Psoas muscle (tissue), 8 donors: ENCODE data around the gene MAPK8. TPM values are rescaled to one million over a fixed set of nuclear protein-coding genes. Genes with fewer than 3 reads are reported as not detected.

Experiments used
- ATAC-seq, 4 donors: fragments of 200-7000 bp; cut with Tn5 transposase; one replicate each; pipeline ENCODE4 v1.9.1; 2020; ENCODE audit warnings: moderate library complexity in 3 of 4, mild to moderate bottlenecking in 2 of 4
- DNase-seq, 2 donors: peaks; one replicate each; pipeline ENCODE4 v3.0.0-alpha.2; 2020
- H3K27ac ChIP-seq: fragments of 200-600 bp; one replicate; pipeline ENCODE4 v1.8.0; 2022
- H3K27me3 ChIP-seq, 3 donors: fragments of 200-600 bp in 1 of 3; one replicate each; pipeline versions ENCODE4 v1.6.1 to v1.8.0; 2013 to 2022; ENCODE audit warnings: low read length in 2 of 3, mild to moderate bottlenecking in 2 of 3, moderate library complexity in 1 of 3; ENCODE audit not compliant: insufficient read depth in 3 of 3
- H3K36me3 ChIP-seq, 2 donors: fragments of 200-600 bp in 1 of 2; one replicate each; pipeline versions ENCODE4 v1.6.1 to v1.8.0; 2013 to 2022; ENCODE audit warnings: low read depth in 1 of 2, mild to moderate bottlenecking in 1 of 2, moderate library complexity in 1 of 2; ENCODE audit not compliant: insufficient read depth in 1 of 2
- H3K4me1 ChIP-seq: fragments of 200-600 bp; one replicate; pipeline ENCODE4 v1.8.0; 2022
- H3K4me3 ChIP-seq: fragments of 200-600 bp; one replicate; pipeline ENCODE4 v1.8.0; 2022; ENCODE audit warnings: mild to moderate bottlenecking
- H3K9me3 ChIP-seq: fragments of 200-600 bp; one replicate; pipeline ENCODE4 v1.8.0; 2022
- WGBS, 3 donors: extraction: QIAGEN DNeasy Blood & Tissue Kit; methylation state at CpG; one replicate each; pipeline versions ENCODE4 v1.1.6 to v1.1.7; 2013; 5-methylcytosine and 5-hydroxymethylcytosine counted together
- intact Hi-C, 2 donors: fragments of 100-400 bp; cut with DNase I; formaldehyde crosslinking; loops; one replicate each; pipeline versions ENCODE4 v1.11.0 to v1.14.2; 2022
- polyA plus RNA-seq, 3 donors: library from polyadenylated mRNA; stranded (reverse); fragments of 200-250 nt; gene quantifications; one replicate each; pipeline ENCODE4 v1.2.3, GENCODE V29; 2013
- total RNA-seq, 4 donors: library from RNA; stranded (reverse); fragmentation: NEBNext Ultra II Directional in 2 of 4; extraction: Animal tissue kit (Norgen Biotek cat#: 25700) in 2 of 4; gene quantifications; one replicate each; pipeline versions ENCODE4 v1.2.1 to v1.2.4, GENCODE V29; 2021 to 2023
- TF ChIP-seq, protein P1 (sequence below): fragments of 200-600 bp; IDR thresholded peaks from one replicate; pipeline ENCODE4 v1.8.0; 2022; ENCODE audit warnings: antibody characterized with exemption
- donor health status: healthy with polysubstance abuse.
- donor health status: DM: no; HTN: no; CAD: no; lungs with moderate emphysema.
- donor health status: Bipolar disorder and iron deficiency.
- donor health status: healthy.
- donor health status: DM: yes; HTN: yes; CAD: no.
- donor health status: DM: no; HTN: no; CAD: no.
- donor health status: DM: no; HTN: no; CAD: no.
- donor health status: DM: yes; HTN: yes; CAD: no.

The MAPK8 gene
- total and polyA plus RNA-seq, 7 donors, result 10.8 to 32.3 (median 24.3) TPM

GRCh38 chr10:48296576-48297098, 9.8 kb upstream of the MAPK8 start:
- Histone ChIP-seq H3K27me3 (no peaks in the 10 kb centered on the region), H3K4me1 (no peaks in the 10 kb centered on the region), H3K4me3 (no peak overlapping the region), H3K36me3 (no peaks in the 10 kb centered on the region), H3K9me3 (no peaks in the 10 kb centered on the region), H3K27ac (no peak overlapping the region)
- WGBS, 3 donors, result 75 to 79% (median 78%) methylated on average over 4 of the region's 4 CpGs
- intact Hi-C loops, result no loop called here
- no peak for DNase-seq
- no peak for ATAC-seq
- TF ChIP-seq, protein P1, sequence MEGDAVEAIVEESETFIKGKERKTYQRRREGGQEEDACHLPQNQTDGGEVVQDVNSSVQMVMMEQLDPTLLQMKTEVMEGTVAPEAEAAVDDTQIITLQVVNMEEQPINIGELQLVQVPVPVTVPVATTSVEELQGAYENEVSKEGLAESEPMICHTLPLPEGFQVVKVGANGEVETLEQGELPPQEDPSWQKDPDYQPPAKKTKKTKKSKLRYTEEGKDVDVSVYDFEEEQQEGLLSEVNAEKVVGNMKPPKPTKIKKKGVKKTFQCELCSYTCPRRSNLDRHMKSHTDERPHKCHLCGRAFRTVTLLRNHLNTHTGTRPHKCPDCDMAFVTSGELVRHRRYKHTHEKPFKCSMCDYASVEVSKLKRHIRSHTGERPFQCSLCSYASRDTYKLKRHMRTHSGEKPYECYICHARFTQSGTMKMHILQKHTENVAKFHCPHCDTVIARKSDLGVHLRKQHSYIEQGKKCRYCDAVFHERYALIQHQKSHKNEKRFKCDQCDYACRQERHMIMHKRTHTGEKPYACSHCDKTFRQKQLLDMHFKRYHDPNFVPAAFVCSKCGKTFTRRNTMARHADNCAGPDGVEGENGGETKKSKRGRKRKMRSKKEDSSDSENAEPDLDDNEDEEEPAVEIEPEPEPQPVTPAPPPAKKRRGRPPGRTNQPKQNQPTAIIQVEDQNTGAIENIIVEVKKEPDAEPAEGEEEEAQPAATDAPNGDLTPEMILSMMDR, result no peak

GRCh38 chr10:48299066-48299465, 7.4 kb upstream of the MAPK8 start:
- intact Hi-C loops, result no loop called here
- Histone ChIP-seq H3K9me3 (no peaks in the 10 kb centered on the region), H3K27me3 (no peaks in the 10 kb centered on the region), H3K4me3 (no peak overlapping the region), H3K36me3 (no peaks in the 10 kb centered on the region), H3K4me1 (no peaks in the 10 kb centered on the region), H3K27ac (no peak overlapping the region)
- DNase-seq (no peak), ATAC-seq (no peak)
- WGBS, 3 donors, result 80 to 86% (median 84%) methylated on average over 7 of the region's 7 CpGs
- TF ChIP-seq, protein P1, result no peak

GRCh38 chr10:48299692-48300091, 6.8 kb upstream of the MAPK8 start:
- H3K27me3 ChIP-seq, result no peaks in the 10 kb centered on the region
- no peaks in the 10 kb centered on the region for H3K36me3 ChIP-seq
- 67 to 88% methylated on average over 1 of the region's 1 CpG; no CpG with 5 or more reads in 1 of the 3 donors for WGBS, 3 donors
- no peak for ATAC-seq
- no peaks in the 10 kb centered on the region for H3K4me1 ChIP-seq
- no peak overlapping the region for H3K27ac ChIP-seq
- H3K9me3 ChIP-seq, result no peaks in the 10 kb centered on the region
- no peak overlapping the region for H3K4me3 ChIP-seq
- intact Hi-C loops, result no loop called here
- no peak for DNase-seq
- TF ChIP-seq, protein P1, result no peak

- no peaks in the 10 kb centered on the region for H3K36me3 ChIP-seq
- 49 to 62% (median 52%) methylated on average over 2 of the region's 2 CpGs for WGBS, 3 donors
- ATAC-seq (no peak), DNase-seq (no peak)
- H3K4me1 ChIP-seq, result no peaks in the 10 kb centered on the region
- TF ChIP-seq, protein P1, result no peak
- H3K4me3 ChIP-seq, result no peak overlapping the region
- intact Hi-C loops, result no loop called here
- H3K9me3 ChIP-seq, result no peaks in the 10 kb centered on the region
- H3K27me3 ChIP-seq, result no peaks in the 10 kb centered on the region
- H3K27ac ChIP-seq, result no peak overlapping the region
Observed at GRCh38 chr10:48300556-48300955, 5.9 kb upstream of the MAPK8 start.
